Middle frontal gyrus (tissue), 1 donor: Measurements from ENCODE around the gene MRLN.

Experiments used
- DNase-seq: peaks from one replicate; pipeline ENCODE4 v3.0.0-alpha.2; 2015; ENCODE audit warnings: low spot score; ENCODE audit errors: extremely low spot score

The MRLN gene

DNA sequence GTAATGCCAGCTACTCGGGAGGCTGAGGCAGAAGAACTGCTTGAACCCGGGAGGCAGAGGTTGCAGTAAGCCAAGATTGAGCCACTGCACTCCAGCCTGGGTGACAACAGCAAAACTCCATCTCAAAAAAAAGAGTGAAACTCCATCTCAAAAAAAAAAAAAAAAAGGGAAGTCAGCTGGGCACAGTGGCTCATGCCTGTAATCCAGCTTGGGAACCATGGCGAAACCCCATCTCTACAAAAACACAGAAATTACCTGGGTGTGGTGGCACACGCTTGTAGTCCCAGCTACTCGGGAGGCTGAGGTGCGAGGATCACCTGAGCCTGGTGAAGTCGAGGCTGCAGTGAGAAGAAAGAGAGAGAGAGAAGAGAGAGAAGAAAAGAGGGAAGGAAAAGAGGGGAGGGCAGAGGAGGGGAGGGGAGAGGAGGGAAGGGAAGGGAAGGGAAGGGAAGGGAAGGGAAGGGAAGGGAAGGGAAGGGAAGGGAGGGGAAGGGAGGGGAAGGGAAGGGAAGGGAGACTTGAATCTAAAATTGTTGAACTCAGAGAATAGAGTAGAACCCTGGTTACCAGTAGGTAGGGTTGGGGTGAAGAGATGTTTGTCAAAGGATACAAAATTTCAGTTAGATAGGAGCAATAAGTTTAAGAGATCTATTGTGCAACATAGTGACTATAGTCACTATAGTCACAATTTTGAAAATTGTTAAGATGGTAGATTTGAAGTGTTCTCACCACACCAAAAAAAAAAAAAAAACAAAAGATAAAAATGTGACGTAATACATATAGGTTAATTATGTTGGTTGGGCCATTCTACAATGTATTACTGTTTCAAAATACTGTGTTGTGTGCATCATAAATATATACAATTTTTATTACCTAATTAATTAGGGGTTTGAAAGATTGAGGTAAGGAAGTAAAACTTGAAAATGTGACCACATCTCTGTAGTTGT, 46.1 kb downstream of the MRLN start:
- no peak for DNase-seq

DNA sequence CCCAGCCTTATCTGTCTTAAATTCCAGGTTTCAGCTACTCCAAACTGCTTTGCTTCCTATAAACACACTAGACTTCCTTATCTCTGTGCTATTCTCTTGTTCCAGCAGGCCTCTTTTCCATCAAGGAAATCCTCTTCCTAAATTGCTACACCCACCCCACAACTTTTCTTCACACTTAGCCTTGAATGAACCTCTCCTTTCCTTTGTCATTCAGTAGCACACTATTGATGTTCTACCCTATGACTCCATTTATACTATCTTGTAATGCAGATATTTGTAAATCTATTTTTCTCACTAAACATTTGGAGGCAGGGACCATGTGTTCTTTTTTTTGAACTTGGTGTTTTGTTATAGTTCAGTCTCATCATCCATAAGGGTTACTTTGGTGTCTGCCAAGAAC, 47.3 kb downstream of the MRLN start:
- DNase-seq = no peak

DNA sequence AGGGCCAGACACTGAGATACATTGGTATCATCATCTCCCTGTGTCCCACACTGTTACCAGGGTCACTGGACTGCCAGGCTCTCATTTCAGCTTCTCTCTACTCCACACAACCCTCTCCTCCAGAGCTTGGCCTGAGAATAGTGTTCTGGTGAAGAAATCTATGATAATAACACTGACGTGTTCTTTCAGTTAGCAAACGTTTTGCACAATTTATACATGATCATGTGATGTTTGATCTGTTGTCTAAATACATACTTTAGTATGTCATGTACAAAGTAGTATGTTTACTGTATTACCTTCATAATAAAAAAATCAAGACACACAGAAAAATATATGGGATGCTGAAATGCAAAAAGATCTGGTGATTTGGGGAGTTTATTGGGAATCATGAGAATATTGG, 48.6 kb downstream of the MRLN start:
- DNase-seq = no peak

DNA sequence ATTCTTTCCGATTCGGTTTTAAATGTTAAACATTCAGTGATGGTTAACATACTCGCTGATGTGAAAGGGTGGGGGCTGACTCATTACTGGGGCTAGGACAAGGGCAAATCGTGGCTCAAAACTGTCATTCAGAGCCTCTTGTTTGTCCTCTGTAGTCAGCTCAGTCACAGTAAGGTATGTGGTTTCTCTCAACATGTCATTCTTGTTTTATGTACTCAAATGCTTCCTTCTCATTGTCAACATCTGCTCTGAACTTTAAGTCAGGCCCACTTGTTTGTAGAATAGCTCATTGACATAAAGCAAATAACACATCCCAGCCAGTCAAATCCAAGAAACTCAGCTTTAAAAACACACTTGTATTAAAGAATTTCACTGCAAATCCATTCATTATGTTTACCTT, 50.9 kb downstream of the MRLN start:
- no peak for DNase-seq

DNA sequence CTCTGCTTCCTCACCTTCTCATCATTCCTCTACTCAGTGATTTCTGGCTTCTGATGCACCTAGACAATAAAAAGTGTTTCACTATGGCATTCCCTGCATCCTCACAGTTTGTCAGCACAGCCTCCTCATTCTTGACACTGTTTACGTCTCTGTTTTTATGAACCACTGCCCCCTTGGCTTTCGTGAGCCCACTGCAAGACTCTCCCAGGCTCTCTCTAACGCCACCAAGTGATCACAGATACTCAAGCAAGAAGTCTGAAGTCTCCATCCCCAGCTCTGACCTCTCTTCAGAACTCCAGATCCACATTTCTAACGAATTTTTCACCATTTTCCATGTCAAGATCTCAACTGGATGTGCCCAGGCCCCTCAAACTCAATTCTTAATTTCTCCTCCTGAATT, 52.5 kb downstream of the MRLN start:
- DNase-seq = no peak

DNA sequence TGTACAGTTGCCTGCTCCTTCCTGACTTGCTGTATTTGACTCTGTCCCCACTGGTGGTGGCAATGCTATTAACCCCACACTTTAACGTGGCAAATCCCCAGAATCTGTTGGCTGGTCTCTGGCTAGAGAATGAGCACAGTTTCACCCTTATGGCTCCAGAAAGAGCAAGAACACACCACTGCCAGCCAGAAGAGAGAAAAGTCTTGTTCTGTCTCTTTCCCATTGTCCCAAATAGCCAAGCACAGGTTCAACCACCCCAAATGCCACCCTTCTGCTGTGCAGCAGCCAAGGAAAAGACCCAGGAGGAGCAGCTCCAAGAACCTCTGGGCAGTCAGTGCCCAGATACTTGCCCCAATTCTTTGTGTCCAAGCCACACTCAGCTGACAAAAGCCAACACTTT, 54.9 kb downstream of the MRLN start:
- DNase-seq = no peak

DNA sequence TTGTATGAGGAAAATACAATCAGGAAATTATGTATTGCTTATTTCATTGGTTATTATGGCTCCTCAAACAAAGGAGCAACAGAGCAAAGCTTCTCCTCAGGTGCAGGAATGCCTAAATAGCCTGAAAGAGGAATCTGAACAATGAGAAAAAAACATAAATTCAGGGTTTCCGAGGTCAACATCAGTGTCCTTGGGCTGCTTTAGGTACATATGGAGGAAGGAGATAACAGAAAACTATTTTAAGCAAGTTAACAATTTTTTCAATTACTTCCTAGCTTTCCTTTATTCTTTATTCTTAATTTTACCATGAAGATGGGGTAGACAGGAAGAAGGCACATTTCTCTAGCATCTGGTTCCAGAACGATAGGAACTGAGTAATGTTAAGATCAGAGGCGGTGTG, 57.6 kb downstream of the MRLN start:
- DNase-seq = no peak

DNA sequence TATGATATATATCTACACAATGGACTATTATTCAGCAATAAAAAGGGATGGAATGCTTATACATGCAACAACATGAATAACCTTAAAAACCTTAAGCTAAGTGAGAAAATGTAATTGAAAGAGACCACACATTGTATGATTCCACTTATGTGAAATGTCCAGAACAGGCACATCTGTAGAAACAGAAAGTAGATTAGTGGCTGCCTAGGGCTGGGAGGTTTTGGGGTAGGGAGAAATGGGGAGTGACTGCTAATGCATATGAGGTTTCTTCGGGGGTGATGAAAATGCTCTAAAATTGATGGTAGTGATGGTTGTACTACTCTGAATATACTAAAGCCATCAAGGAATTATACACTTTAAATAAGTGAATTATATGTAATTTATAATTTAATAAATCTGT, 58.3 kb downstream of the MRLN start:
- no peak for DNase-seq

DNA sequence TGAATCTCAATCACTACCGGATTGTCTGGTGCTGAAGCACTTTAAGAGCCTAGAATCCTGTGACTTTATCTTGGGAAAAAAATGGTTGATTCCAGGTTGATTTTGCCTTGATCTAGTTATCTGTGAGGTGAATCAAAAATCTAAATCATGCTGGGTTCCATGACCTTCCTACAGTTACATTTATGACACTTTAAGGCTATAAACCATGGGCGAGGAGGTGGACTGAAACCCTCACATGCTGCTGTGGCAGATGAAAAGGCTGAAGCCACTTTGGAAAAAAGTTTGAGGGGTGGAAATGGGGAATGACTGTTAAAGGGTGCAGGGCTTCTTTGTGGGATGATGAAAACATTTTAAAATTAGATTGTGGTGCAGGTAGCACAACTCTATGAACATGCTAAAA, 61.1 kb downstream of the MRLN start:
- no peak for DNase-seq

DNA sequence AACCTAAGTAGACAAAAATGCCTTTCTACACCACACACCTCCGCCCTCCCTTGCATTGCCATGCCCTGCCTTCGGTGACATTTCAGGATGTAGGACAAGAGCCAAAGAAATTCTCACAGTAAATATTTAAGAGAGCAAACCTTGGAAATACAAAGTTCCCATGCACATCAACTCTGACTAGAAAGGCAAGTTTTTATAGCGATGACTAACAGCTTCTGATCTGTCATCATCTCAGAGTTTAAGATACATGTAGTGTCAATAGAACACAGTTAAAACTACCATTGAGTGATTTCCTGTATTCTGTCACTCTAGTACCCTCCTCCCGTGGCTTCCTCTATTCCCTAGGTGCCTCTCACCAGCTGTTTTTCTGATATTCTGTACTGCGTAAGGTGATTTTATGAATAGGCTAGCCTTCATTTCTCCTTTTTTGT, 64.3 kb downstream of the MRLN start:
- no peak for DNase-seq

DNA sequence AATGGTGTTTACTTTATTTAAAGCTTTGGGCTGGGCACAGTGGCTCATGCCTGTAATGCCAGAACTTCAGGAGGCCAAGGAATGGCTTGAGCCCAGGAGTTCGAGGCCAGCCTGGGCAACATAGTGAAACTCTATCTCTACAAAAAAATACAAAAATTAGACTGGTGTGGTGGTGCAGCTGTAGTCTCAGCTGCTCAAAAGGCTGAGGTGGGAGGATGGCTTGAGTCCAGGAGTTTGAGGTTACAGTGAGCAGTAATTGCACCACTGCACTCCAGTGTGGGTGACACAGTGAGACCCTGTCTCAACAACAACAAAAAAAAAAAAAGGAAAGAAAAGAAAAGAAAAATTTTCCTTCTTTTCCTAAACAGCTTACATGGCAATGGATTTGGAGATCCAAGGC, 65.6 kb downstream of the MRLN start:
- DNase-seq = no peak
